Activated T-cell treated with anti-CD3 and anti-CD28 coated beads for 4 hours (primary cell): ENCODE results near the gene HSP90B1.

Source experiments
- DNase-seq: peaks from one replicate; pipeline ENCODE4 v3.0.0-alpha.2; 2020

HSP90B1 gene

DNA sequence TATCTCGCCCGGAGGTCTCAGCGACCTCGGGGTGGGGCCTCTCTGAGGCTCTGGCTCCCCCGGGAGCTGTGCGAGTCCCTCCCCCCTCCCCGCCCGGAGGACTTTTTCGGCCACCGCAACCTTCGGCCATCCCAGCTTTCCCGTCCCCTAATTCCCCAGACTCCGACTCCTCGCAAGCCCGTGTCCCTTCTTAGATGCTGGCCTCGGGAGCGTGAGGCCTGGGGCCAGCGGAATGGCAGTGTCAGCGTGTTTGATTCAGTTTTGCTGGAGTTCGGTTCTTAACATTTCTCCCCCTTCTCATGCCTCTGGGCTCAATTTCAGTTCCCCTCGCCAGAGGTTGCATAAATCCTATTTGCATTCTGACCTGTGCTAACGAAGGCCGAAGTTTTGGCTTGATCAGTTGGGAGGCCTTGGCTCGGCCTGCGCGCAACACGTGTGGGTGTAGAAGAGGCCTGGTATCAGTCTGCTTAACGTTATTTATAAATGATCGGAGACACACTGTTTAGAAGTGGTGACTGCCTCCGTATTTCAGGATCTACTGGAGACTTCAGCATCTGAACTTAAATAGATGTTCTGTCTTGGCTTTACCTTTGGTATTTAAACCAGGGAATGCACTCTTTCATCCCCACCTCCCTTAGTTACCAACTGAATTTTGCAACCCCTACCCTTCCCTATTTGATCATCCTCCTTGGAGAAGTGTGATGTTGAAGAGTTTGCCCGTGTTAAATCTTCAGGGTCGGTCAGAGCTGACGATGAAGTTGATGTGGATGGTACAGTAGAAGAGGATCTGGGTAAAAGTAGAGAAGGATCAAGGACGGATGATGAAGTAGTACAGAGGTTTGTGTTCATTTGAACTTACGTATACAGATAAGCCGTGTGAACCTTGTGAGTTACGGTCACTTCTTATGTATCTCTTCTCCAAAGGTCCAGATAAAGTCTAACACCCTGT lies 851 bp downstream of the HSP90B1 start:
- peak; percentile 15 for DNase-seq

GRCh38 chr12:103933237-103933636 lies 3.0 kb downstream of the HSP90B1 start:
- no peak for DNase-seq

DNA sequence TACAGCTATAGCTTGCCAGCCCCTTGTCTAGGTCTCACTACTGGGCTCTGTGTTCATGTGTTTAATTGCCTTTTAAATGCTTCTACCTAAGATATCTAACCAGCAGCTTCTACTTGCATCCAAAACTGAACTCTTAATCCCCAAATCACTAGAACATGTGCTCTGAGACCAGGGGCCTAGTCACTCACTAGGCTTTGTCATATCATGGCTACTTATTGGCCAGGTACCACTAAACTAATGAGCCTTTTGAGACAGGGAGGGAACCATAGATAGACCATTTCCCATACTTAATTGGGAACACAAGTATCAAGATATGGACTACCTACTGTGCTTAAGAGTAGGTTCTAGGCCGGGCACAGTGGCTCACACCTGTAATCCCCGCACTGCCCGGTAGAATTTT lies 6.5 kb downstream of the HSP90B1 start:
- no peak for DNase-seq

GRCh38 chr12:103944964-103945363 lies 14.8 kb downstream of the HSP90B1 start:
- no peak for DNase-seq

GRCh38 chr12:103947871-103948555 lies 17.8 kb downstream of the HSP90B1 start:
- no peak for DNase-seq

DNA sequence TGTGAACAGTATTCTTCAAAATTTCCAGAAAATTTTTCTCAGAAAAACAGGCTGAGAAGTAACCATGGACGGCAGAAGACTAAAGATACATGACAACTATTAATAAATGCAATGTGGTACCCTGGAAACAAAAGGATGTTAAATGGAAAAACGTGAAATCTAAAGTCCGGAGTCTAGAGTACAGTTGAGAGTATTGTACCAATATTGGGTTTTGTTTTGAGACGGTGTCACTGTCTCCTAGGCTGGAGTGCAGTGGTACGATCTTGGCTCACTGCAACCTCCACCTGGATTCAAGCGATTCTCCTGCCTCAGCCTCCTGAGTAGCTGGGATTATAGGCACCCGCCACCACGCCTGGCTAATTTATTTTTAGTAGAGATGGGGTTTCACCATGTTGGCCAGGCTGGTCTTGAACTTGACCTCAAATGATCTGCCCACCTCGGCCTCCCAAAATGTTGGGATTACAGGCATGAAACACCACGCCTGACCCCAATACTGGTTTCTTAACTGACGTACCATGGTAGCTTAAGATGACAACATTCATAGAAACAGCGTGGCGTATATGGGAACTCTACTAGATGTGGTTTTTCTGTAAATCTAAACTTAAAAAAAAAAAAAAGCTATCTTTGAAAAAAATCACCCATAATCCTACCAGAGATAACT lies 18.7 kb downstream of the HSP90B1 start:
- no peak for DNase-seq

- no peak for DNase-seq
Measured at GRCh38 chr12:103952497-103952896, 22.3 kb downstream of the HSP90B1 start.

DNA sequence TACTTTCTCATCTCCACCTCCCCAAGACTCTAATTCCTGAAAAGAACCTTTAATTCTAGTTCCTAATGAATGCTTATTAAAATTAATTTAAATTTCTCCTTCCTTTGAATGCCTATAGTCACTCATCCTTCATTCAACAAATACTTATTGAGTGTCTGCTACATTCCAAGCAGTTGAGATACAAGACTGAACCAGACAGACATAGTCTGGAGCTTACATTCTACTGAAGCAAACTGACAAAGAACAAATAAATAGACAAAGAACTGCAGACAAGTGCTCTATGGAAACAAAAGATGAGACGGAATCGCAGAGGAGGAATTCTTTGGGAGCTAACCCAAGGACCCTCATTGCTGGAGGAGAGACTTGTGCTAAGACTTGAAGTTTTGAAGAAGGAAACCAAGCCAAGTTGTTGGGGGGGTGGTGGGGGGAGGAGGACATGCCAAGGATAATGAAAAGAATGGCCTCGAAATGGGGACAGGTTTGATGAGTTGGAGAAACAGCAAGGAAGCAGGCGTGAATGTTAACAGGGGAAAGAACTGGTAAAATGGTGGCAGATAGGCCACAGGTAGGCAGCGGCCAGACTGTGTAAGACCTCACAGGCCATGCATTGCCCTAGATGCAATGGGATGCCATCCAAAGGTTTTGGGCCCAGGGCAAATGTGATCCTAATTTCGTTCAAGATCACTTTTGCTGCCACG lies 25.8 kb downstream of the HSP90B1 start:
- no peak for DNase-seq

- DNase-seq: no peak
Measured at GRCh38 chr12:103956509-103957027, 26.4 kb downstream of the HSP90B1 start.

- no peak for DNase-seq
Measured at GRCh38 chr12:103957865-103958388, 27.7 kb downstream of the HSP90B1 start.

- no peak for DNase-seq
Measured at GRCh38 chr12:103958621-103959020, 28.4 kb downstream of the HSP90B1 start.

GRCh38 chr12:103960616-103961227 lies 30.5 kb downstream of the HSP90B1 start:
- no peak for DNase-seq

GRCh38 chr12:103962493-103962892 lies 32.3 kb downstream of the HSP90B1 start:
- no peak for DNase-seq

- no peak for DNase-seq
Measured at GRCh38 chr12:103964805-103965204, 34.6 kb downstream of the HSP90B1 start.

DNA sequence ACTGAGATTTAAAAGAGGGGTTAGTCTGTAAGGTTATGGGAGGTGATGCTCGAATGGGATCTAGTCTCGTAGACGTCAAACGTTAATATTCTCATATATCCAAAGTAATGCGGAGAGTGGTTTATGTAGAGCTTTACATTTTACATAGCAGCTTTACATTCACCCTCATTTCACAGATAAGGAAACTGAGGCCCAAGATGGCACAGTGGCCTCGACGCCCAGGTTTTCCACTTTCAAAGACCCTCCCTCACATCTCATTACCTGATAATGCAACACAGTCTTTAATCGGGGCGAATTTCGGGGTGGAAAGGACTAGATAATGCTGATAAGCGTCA lies 35.0 kb downstream of the HSP90B1 start:
- DNase-seq: no peak

DNA sequence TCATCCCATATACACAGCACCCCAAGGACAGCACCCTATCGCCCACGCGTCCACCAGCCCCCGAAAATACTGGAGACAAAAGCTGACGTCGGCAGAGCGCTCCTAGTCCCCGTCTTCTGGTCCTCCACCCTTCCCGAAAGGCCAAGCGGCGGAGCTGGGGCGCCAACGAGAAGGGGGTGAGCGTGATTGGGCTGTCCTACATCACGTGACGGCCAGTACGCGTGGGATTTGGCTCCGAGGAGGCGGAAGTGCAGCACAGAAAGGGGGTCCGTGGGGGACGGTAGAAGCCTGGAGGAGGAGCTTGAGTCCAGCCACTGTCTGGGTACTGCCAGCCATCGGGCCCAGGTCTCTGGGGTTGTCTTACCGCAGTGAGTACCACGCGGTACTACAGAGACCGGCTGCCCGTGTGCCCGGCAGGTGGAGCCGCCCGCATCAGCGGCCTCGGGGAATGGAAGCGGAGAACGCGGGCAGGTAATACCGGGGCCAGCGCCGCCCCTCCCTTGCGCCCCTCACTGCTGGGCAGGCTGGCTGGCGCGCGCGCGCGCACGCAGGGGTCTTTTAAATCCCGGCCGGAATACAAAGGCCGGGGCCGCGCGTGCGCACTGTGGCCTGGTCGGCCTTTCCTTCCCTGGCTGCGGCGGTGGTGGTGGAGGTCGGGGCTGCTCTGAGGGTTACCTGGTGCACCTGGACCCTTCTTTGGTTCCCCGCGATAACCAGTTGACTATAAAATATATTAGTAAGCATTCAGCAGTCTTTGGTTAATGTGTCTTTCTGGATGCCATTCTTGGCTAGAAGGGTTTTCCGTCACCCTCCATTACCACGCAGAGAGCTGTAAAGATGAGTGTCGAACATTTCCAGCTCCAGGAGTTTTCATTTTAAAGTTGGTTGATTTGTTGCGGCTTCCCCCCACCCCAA lies 35.6 kb downstream of the HSP90B1 start, which contains the start of gene TDG:
TDG (plus strand) TSS at position 283 of the 915 bp plus-strand sequence; CDS start at position 449, 166 bp downstream.
- DNase-seq: peak; percentile 94

DNA sequence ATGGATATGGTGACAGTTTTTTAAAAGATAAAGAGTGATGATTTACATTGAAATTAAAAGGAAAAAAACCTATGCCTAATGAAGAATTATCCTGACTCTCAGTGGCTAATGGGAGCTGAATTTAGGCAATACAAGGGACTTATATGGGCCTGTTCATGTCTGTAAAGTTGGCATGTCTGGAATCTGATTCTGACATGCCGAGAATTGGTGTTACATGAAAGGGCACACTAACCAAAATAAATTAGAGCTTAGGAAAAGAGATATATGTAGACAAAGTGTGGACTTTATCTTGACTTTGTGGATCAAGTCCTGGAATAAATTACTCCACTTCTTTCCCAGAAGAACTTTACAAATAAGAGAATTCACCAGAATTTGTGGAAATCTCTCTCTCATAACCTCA lies 36.5 kb downstream of the HSP90B1 start:
- DNase-seq: no peak

DNA sequence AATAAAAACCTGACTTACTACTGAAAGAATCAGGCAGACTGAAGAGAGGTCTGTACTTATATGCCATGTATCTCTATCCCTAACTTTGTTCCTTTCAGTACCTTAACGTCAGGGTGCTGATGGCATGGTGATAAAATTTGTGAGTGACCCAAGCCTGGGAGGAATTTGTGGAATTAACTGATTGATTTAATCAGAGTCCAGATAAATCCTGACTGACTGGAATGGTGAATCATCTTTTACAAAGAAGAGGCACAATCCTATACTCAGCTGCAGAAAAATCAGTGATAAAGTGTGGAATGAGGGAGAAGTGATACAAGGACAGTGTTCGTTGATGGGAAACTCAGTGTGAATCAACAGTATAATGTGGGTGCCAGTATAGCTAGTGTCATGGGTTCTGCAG lies 39.2 kb downstream of the HSP90B1 start:
- no peak for DNase-seq

GRCh38 chr12:103973909-103974308 lies 43.7 kb downstream of the HSP90B1 start:
- no peak for DNase-seq

DNA sequence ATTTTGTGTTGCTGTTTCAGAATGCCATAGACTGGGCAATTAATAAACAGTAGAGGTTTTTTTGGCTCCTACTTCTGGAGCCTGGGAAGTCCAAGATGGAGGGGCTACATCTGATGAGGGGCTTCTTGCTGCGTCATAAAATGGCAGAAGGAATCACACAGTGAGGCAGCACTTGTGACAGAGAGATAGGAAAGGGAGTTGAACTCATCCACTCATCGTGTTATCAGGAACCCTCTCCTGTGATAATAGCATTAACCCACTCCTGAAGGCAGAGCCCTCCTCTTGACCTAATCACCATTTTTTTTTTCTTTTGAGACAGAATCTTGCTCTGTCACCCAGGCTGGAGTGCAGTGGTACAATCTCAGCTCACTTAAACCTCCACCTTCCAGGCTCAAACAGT lies 45.2 kb downstream of the HSP90B1 start:
- DNase-seq: no peak
